OCI-LY7 (cell line): ENCODE data around the gene CAMK1G. TPM values are rescaled to one million over a fixed set of nuclear protein-coding genes. Genes with fewer than 3 reads are reported as not detected.

Experiments
- BruUV-seq: library from RNA; stranded (reverse); fragments of 400-500 nt; replicated peaks from 2 replicates; lab custom pipeline; 2021; lab: Mats Ljungman, UMichigan
- CTCF ChIA-PET: fragments of 300-600 bp; sonication (Branson Sonifier 250); formaldehyde crosslinking; loops from one replicate; lab custom pipeline; 2022; ENCODE audit warnings: antibody characterized with exemption; ENCODE audit not compliant: unreplicated experiment; lab: Charles Lee
- POLR2A ChIA-PET: fragments of 300-600 bp; sonication (Branson Sonifier 250); formaldehyde crosslinking; loops from one replicate; lab custom pipeline; 2022; ENCODE audit warnings: antibody characterized with exemption; lab: Charles Lee
- DNase-seq: peaks from one replicate; pipeline ENCODE4 v3.0.0-alpha.2; 2015; ENCODE audit warnings: low spot score
- H2AFZ ChIP-seq: fragments of 200-600 bp; sonication (generic), shearing (Covaris generic); 2 replicates; pipeline ENCODE4 v1.6.1; 2014; ENCODE audit warnings: mild to moderate bottlenecking, antibody characterized with exemption, low read length, moderate library complexity
- H3K27ac ChIP-seq: fragments of 200-600 bp; sonication (generic); 2 replicates; pipeline ENCODE4 v1.5.1; 2014; ENCODE audit warnings: mixed run types, low read depth, mild to moderate bottlenecking, moderate library complexity, low read length, inconsistent platforms; ENCODE audit not compliant: poor library complexity, severe bottlenecking
- H3K36me3 ChIP-seq: fragments of 200-600 bp; sonication (generic); 2 replicates; pipeline ENCODE4 v1.6.1; 2014; ENCODE audit warnings: mild to moderate bottlenecking, antibody characterized with exemption, low read length, moderate library complexity, mixed read lengths; ENCODE audit not compliant: insufficient read depth
- H3K4me1 ChIP-seq: fragments of 200-600 bp; sonication (generic); 2 replicates; pipeline ENCODE4 v1.5.1; 2014; ENCODE audit warnings: mild to moderate bottlenecking, low read length; ENCODE audit not compliant: insufficient read depth, poor library complexity, severe bottlenecking
- H3K4me2 ChIP-seq: fragments of 200-600 bp; sonication (generic); 2 replicates; pipeline ENCODE4 v1.6.1; 2014; ENCODE audit warnings: mild to moderate bottlenecking, low read length
- H3K4me3 ChIP-seq: fragments of 200-600 bp; sonication (generic); 2 replicates; pipeline ENCODE4 v1.5.1; 2014; ENCODE audit warnings: mild to moderate bottlenecking, low read depth, low read length; ENCODE audit not compliant: poor library complexity, severe bottlenecking
- H3K79me2 ChIP-seq: fragments of 200-600 bp; sonication (generic); 2 replicates; pipeline ENCODE4 v1.6.1; 2016; ENCODE audit warnings: low read depth, mild to moderate bottlenecking, low read length, moderate library complexity, mixed read lengths; ENCODE audit not compliant: insufficient read depth
- H3K9me2 ChIP-seq: fragments of 200-600 bp; sonication (generic); 2 replicates; pipeline ENCODE4 v1.6.1; 2016; ENCODE audit warnings: mild to moderate bottlenecking, low read length, mixed read lengths; ENCODE audit not compliant: insufficient read depth
- H3K9me3 ChIP-seq: fragments of 200-600 bp; sonication (generic); 2 replicates; pipeline ENCODE4 v1.6.1; 2014; ENCODE audit warnings: mild to moderate bottlenecking, mixed run types, low read length, mixed read lengths
- H4K20me1 ChIP-seq: fragments of 200-600 bp; sonication (generic); 2 replicates; pipeline ENCODE4 v1.6.1; 2014; ENCODE audit warnings: mild to moderate bottlenecking, antibody characterized with exemption, low read length, moderate library complexity, mixed read lengths; ENCODE audit not compliant: insufficient read depth
- CTCF ChIP-seq: fragments of 200-600 bp; sonication (generic); conservative IDR thresholded peaks from 2 replicates; pipeline ENCODE4 v1.5.1; 2014; ENCODE audit warnings: mild to moderate bottlenecking, antibody characterized with exemption, low read length, moderate library complexity, mixed read lengths
- EZH2phosphoT487 ChIP-seq: fragments of 200-600 bp; sonication (generic); IDR thresholded peaks from 2 replicates; pipeline ENCODE4 v1.6.1; 2018; ENCODE audit warnings: low read depth, borderline replicate concordance, mild to moderate bottlenecking, mixed run types, antibody characterized with exemption, low read length, moderate library complexity, mixed read lengths
- intact Hi-C: fragments of 100-400 bp; cut with micrococcal nuclease; formaldehyde crosslinking; loops from one replicate; pipeline ENCODE4 v1.10.0; 2022; ENCODE audit not compliant: unreplicated experiment
- total RNA-seq, 2 experiments: library from RNA; depleted of rRNA in 1 of 2; stranded (reverse); fragments of >200 nt in 1 of 2; shearing (Covaris generic) in 1 of 2; gene quantifications; 2 replicates each; pipeline ENCODE4 v1.2.3, GENCODE V29; 2014 to 2022

The CAMK1G gene
- total RNA-seq, 2 experiments from 2014 or later = not detected

GRCh38 chr1:209569455-209570207 lies 13.9 kb upstream of the CAMK1G start:
- TF ChIP-seq CTCF (peak; percentile 94), EZH2phosphoT487 (no peak)
- Histone ChIP-seq H3K4me1 (no peaks in the 10 kb centered on the region), H3K79me2 (no peaks in the 10 kb centered on the region), H3K27ac (no peak overlapping the region), H3K9me2 (no peaks in the 10 kb centered on the region), H4K20me1 (no peaks in the 10 kb centered on the region), H2AFZ (no peak overlapping the region; the same call in 1 of the 2 replicates), H3K4me2 (peak overlapping the region; percentile 14; the same call in 1 of the 2 replicates), H3K4me3 (no peak overlapping the region), H3K36me3 (no peaks in the 10 kb centered on the region), H3K9me3 (no peaks in the 10 kb centered on the region)
- ChIA-PET CTCF (no interaction called here), POLR2A (no interaction called here)
- DNase-seq = peak; percentile 69
- no TSS peak for BruUV-seq
- intact Hi-C loops = no loop called here

GRCh38 chr1:209570743-209571142 lies 12.8 kb upstream of the CAMK1G start:
- DNase-seq = no peak
- Histone ChIP-seq H3K27ac (no peak overlapping the region), H3K79me2 (no peaks in the 10 kb centered on the region), H3K36me3 (no peaks in the 10 kb centered on the region), H4K20me1 (no peaks in the 10 kb centered on the region), H2AFZ (no peak overlapping the region), H3K9me2 (no peaks in the 10 kb centered on the region), H3K9me3 (no peaks in the 10 kb centered on the region), H3K4me2 (no peak overlapping the region), H3K4me1 (no peaks in the 10 kb centered on the region), H3K4me3 (no peak overlapping the region)
- intact Hi-C loops = no loop called here
- BruUV-seq = no TSS peak
- CTCF ChIA-PET = no interaction called here
- POLR2A ChIA-PET = no interaction called here
- TF ChIP-seq CTCF = no peak
- no peak for TF ChIP-seq EZH2phosphoT487
